HG03571 (cell line): ENCODE measurements around the gene CXorf38.
A peak's percentile ranks its signal among the peaks of the same experiment; 100 is the strongest.

ENCODE experiments used
- ATAC-seq: cut with Tn5 transposase; IDR thresholded peaks from one replicate; pipeline ENCODE4 v1.9.1; 2021; ENCODE audit not compliant: unreplicated experiment

The CXorf38 gene

GRCh38 chrX:40647307-40648197, at the start of gene CXorf38:
CXorf38 (minus strand) TSS chrX:40647561; CDS start chrX:40647520, 41 bp downstream.
- peak; percentile 58 for ATAC-seq

GRCh38 chrX:40694802-40695201, 47.4 kb upstream of the CXorf38 start:
- no peak for ATAC-seq

GRCh38 chrX:40688929-40689328, 41.6 kb upstream of the CXorf38 start:
- ATAC-seq, result no peak

DNA sequence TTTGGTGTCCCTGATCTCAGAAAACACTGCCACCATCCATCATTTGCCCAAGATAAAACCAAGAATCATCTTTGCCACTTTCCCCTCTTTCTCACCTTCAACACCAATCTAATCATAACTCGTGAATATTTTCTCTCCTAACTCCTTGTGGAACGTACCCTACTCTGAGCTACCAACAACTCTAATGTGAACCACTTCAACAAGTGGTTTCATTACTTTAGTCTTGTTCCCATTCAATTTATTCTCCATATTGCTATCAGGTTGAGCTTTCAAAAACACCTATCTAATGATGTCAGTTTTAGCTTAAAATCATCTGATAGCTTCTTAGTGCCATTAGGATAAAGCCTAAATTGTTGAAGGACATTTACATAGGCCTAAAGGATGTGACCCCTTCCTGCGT, 39.8 kb upstream of the CXorf38 start:
- ATAC-seq, result no peak

- no peak for ATAC-seq
These were observed 38.1 kb upstream of the CXorf38 start for GRCh38 chrX:40685362-40685918.

- ATAC-seq, result no peak
These were observed 36.7 kb upstream of the CXorf38 start for GRCh38 chrX:40684092-40684491.

- ATAC-seq, result no peak
These were observed 35.9 kb upstream of the CXorf38 start for GRCh38 chrX:40683245-40683644.

DNA sequence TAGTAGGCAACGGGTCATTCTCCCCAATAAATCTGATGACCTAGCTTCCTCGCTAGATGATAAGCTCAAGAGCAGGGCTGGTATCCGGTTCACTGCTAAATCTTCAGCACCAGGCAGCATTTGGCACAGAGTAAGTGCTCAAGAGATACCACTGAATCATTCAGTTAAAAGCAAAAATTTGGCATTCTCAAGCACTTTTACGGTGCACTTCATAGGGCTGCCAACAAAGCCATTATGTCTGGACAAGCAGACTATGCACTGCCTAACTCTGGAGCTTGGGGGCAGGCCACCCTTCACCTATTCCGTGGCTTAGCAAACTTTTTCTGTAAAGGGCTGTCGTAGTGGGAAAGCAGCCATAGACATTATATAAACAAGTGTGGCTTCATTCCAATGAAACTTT, 23.8 kb upstream of the CXorf38 start:
- no peak for ATAC-seq

GRCh38 chrX:40663880-40664630, 16.7 kb upstream of the CXorf38 start:
- ATAC-seq, result no peak

GRCh38 chrX:40663078-40663740, 15.8 kb upstream of the CXorf38 start:
- no peak for ATAC-seq

DNA sequence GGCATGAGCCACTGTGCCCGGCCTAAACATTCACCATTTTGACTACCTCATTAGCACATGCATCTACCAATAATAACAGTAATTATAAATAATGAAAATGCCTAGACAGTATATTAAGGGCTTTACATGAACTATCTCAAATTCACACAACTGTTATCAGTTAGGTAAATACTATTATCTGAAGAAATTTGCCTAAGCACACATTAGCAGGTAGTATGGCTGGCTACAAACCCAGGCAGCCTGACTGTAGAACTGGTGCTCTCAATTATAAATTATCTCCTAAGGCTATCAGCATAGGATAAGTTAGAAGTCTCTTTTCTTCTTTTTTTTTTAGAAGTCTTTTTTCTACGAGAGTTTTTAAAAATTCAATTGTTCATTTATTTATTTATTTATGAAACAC, 14.1 kb upstream of the CXorf38 start:
- ATAC-seq, result no peak

- ATAC-seq, result no peak
These were observed 13.0 kb upstream of the CXorf38 start for GRCh38 chrX:40660381-40660780.

- no peak for ATAC-seq
These were observed 6.2 kb upstream of the CXorf38 start for GRCh38 chrX:40653535-40653934.

DNA sequence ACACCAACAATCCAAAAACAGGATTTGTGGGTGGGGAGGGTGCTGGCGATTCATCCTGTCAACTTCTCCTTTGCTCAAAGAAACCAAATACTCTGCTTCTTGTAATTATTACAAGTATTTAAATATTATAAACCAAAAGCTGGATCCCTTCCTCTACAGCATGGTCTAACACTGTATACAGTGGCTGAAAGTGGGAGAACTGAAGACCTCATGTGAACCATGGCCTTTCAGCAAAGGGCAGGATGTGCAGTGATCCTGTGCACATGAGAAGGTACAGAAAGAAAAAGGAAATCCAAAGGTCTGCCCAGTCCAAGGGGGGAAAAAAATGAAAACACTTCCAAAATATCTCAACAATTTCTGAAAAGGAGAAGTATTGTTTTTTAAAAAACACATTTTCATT, 5.3 kb upstream of the CXorf38 start:
- ATAC-seq, result no peak

DNA sequence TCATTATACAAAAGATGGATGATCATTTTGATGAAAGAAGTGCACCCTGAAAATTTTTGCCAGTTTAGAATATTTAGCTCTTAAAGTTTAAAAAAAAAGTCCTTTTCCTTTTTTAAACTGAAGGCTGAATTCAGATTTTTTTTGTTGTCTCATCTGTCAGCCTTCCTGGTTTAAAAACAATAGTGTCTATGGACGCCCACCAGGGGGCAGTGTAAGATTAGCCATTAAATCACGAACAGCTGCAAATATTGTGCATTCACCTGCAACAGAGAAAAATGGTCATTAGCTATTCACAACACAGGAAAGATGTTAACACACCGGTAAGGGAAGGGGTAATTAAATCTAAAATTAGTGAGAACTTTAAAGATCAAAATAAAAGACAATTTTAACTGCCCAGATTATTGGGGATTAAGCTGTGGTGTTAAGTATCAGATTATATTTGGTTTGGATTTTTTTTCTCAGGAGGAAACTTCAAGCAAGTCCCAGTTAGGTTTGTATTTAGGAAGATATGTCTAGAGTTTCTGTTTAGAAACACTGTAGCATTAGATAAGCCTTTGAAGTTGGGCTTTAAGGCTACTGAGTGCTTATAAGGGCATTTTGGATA, 4.4 kb upstream of the CXorf38 start:
- ATAC-seq, result no peak

DNA sequence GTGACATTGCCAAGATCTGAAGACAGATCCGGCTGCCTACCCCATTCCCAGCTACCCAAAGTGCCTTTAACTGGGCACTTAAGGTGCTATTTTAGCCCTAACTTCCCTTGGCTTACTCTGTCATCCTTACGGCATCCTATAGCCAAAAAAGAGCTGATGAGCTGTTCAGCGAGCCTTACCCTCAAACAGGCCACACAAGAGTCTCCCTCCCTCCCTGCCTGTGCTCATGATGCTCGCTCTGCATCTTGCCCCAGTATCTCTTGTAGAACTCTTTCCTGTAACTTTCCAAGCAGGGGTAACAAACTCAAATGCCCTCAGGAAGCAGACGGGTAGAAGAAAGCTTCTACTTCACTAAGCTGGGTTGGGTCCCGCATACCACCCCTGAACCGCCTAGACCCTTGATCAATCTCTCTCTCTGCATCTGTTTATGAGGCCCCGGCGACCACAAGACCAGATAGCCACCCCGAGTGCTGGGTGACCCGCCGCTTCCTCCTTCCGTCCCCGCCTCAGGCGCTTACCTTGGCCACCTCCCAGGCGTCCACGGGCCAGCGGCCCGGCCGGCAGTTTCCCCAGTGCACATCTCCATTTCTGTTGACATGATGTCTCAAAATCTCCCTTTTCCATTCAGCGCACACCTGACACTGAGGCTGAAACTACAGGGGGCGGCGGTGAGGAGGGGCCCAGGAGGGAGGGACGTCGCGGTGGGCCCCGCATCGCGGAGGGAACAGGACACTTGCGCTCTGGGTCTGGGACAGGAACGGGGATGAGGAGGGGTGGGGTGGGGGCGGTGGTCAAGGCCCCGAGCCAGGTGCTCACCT, 663 bp downstream of the CXorf38 start:
- ATAC-seq, result peak; percentile 23

GRCh38 chrX:40644821-40645358, 2.5 kb downstream of the CXorf38 start:
- peak; percentile 46 for ATAC-seq

DNA sequence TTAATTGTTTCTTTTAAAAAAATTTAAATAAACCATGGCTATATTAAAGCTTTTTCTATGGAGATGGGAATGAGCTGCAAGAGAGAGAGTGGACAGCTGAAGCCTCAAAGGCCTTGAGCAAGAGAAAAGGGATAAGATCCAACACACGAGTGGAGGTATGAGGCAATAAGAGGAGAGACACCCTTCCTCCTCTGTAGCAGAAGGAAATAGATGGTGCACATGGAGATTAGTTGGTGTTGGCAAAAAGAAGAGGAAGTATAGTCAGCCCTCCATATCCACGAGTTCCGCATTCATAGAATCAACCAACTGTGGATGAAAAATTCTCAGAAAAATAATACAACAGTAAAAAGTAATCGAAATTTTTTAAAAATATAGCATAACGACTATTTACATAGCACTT, 3.2 kb downstream of the CXorf38 start:
- no peak for ATAC-seq

DNA sequence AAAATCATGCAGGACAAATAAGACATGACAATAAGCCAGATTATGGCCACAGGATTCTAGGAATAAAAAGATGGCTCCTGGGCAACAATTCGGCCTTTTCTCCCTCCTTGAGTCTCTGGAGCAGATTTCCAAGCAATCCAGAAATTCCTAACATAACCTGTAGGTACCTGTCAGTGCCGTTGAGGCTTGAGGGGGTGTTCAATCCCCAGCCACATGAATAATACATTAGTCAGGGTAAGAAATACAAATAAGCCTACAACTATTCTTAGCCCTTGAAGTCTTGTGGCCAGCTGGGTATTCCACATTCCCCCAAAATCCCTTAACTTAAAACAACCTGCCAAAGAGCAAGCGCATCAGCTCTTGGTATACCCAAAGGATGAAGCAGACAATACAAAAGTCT, 9.7 kb downstream of the CXorf38 start:
- no peak for ATAC-seq

- ATAC-seq, result no peak
These were observed 15.2 kb downstream of the CXorf38 start for GRCh38 chrX:40632199-40632598.
